IMR-90 (cell line): Measurements from ENCODE around the gene GGA2. TPM values are rescaled to one million over a fixed set of nuclear protein-coding genes. Genes with fewer than 3 reads are reported as not detected.

Source experiments
- ATAC-seq: fragments of 200-7000 bp; cut with Tn5 transposase; 2 replicates; pipeline ENCODE4 v1.9.1; 2020; ENCODE audit warnings: low read depth, mild to moderate bottlenecking, moderate library complexity
- BruUV-seq: library from RNA; stranded (reverse); fragments of 400-500 nt; replicated peaks from 2 replicates; lab custom pipeline; 2021; lab: Mats Ljungman, UMichigan
- CTCF ChIA-PET: fragments of 300-600 bp; formaldehyde crosslinking; extraction: SDS; loops from one replicate; lab custom pipeline; 2021; ENCODE audit warnings: antibody characterized with exemption; lab: Yijun Ruan, JAX
- POLR2A ChIA-PET: fragments of 300-600 bp; sonication (Branson Sonifier 250); formaldehyde crosslinking; loops from one replicate; lab custom pipeline; 2022; ENCODE audit warnings: antibody characterized with exemption; ENCODE audit not compliant: unreplicated experiment; lab: Charles Lee
- DNase-seq: peaks from one replicate; pipeline ENCODE4 v3.0.0; 2013
- H2AFZ ChIP-seq: replicated peaks from 2 replicates; pipeline ENCODE3; 2013; ENCODE audit warnings: low read length, mild to moderate bottlenecking; ENCODE audit not compliant: poor library complexity
- H2AK5ac ChIP-seq: 2 replicates; pipeline ENCODE4 v1.6.1; 2013; ENCODE audit warnings: low read depth, low read length, inconsistent platforms
- H2AK9ac ChIP-seq: replicated peaks from 2 replicates; pipeline ENCODE3; 2013; ENCODE audit warnings: mild to moderate bottlenecking, low read depth, low read length, moderate library complexity; ENCODE audit not compliant: poor library complexity
- H2BK120ac ChIP-seq: 2 replicates; pipeline ENCODE4 v1.6.1; 2013; ENCODE audit warnings: low read depth, low read length, inconsistent platforms
- H2BK15ac ChIP-seq: 3 replicates; pipeline ENCODE4 v1.6.1; 2013; ENCODE audit warnings: low read depth, low read length, inconsistent platforms
- H2BK20ac ChIP-seq: 2 replicates; pipeline ENCODE4 v1.6.1; 2013; ENCODE audit warnings: low read depth, mild to moderate bottlenecking, inconsistent platforms, low read length, moderate library complexity
- H2BK5ac ChIP-seq: 2 replicates; pipeline ENCODE4 v1.6.1; 2013; ENCODE audit warnings: mild to moderate bottlenecking, low read depth, low read length, inconsistent platforms; ENCODE audit not compliant: poor library complexity, severe bottlenecking
- H3K14ac ChIP-seq: replicated peaks from 2 replicates; pipeline ENCODE4 v1.6.1; 2013; ENCODE audit warnings: low read depth, low read length, inconsistent platforms
- H3K18ac ChIP-seq: 2 replicates; pipeline ENCODE4 v1.6.1; 2013; ENCODE audit warnings: low read depth, low read length, control low read depth
- H3K23ac ChIP-seq: 2 replicates; pipeline ENCODE4 v1.6.1; 2013; ENCODE audit warnings: low read depth, low read length, inconsistent platforms
- H3K27ac ChIP-seq: 2 replicates; pipeline ENCODE4 v1.5.1; 2013; ENCODE audit warnings: mild to moderate bottlenecking, control low read depth, low read length; ENCODE audit not compliant: insufficient read depth
- H3K27me3 ChIP-seq: 2 replicates; pipeline ENCODE4 v1.6.1; 2013; ENCODE audit warnings: low read length; ENCODE audit not compliant: control insufficient read depth, insufficient read depth
- H3K36me3 ChIP-seq: 2 replicates; pipeline ENCODE4 v1.6.1; 2013; ENCODE audit warnings: low read length, mixed read lengths; ENCODE audit not compliant: control insufficient read depth, insufficient read depth
- H3K4ac ChIP-seq: 2 replicates; pipeline ENCODE4 v1.6.1; 2013; ENCODE audit warnings: low read depth, low read length, inconsistent platforms
- H3K4me1 ChIP-seq: 2 replicates; pipeline ENCODE4 v1.6.1; 2013; ENCODE audit warnings: low read length, mixed read lengths; ENCODE audit not compliant: control insufficient read depth, insufficient read depth
- H3K4me2 ChIP-seq: 2 replicates; pipeline ENCODE4 v1.6.1; 2013; ENCODE audit warnings: low read depth, mild to moderate bottlenecking, control low read depth, low read length, moderate library complexity
- H3K4me3 ChIP-seq: 2 replicates; pipeline ENCODE4 v1.5.1; 2013; ENCODE audit warnings: low read depth, mild to moderate bottlenecking, control low read depth, low read length, moderate library complexity; ENCODE audit not compliant: insufficient read depth
- H3K56ac ChIP-seq: 2 replicates; pipeline ENCODE4 v1.6.1; 2013; ENCODE audit warnings: low read length, inconsistent platforms; ENCODE audit not compliant: insufficient read depth; ENCODE audit errors: extremely low read depth
- H3K79me1 ChIP-seq, 2 experiments: 2 replicates each; pipeline ENCODE4 v1.6.1; 2013; ENCODE audit warnings: low read length in 2 of 2, inconsistent platforms in 1 of 2, low read depth in 1 of 2
- H3K9ac ChIP-seq: 2 replicates; pipeline ENCODE4 v1.6.1; 2013; ENCODE audit warnings: low read depth, low read length, control low read depth
- H3K9me1 ChIP-seq: 2 replicates; pipeline ENCODE4 v1.6.1; 2013; ENCODE audit warnings: low read length, inconsistent platforms; ENCODE audit not compliant: insufficient read depth
- H3K9me3 ChIP-seq: 2 replicates; pipeline ENCODE4 v1.6.1; 2013; ENCODE audit warnings: low read length; ENCODE audit not compliant: control insufficient read depth, insufficient read depth
- H4K20me1 ChIP-seq: 2 replicates; pipeline ENCODE4 v1.6.1; 2013; ENCODE audit warnings: low read length, inconsistent platforms; ENCODE audit not compliant: insufficient read depth
- H4K5ac ChIP-seq: 2 replicates; pipeline ENCODE4 v1.6.1; 2013; ENCODE audit warnings: mild to moderate bottlenecking, low read depth, low read length, control low read depth
- H4K8ac ChIP-seq, 2 experiments: 2 replicates each; pipeline ENCODE4 v1.6.1; 2013; ENCODE audit warnings: low read depth in 2 of 2, low read length in 2 of 2, control low read depth in 1 of 2, inconsistent platforms in 1 of 2
- H4K91ac ChIP-seq: 2 replicates; pipeline ENCODE4 v1.6.1; 2013; ENCODE audit warnings: low read depth, low read length, inconsistent platforms; ENCODE audit not compliant: insufficient read depth
- BHLHE40 ChIP-seq: fragments of 150-350 bp; IDR thresholded peaks from 2 replicates; pipeline ENCODE4 v1.6.1; 2016; ENCODE audit warnings: mild to moderate bottlenecking, low read depth, low read length
- CHD1 ChIP-seq: IDR thresholded peaks from 2 replicates; pipeline ENCODE4 v1.6.1; 2012; ENCODE audit warnings: low read depth, low read length, improper control_type of control experiment
- POLR2A ChIP-seq: IDR thresholded peaks from 2 replicates; pipeline ENCODE4 v1.6.1; 2012; ENCODE audit warnings: mild to moderate bottlenecking, low read depth, low read length
- RAD21 ChIP-seq: IDR thresholded peaks from 2 replicates; pipeline ENCODE4 v1.6.1; 2012; ENCODE audit warnings: low read length, improper control_type of control experiment
- RCOR1 ChIP-seq: IDR thresholded peaks from 2 replicates; pipeline ENCODE4 v1.6.1; 2012; ENCODE audit warnings: mild to moderate bottlenecking, low read length, improper control_type of control experiment; ENCODE audit not compliant: insufficient replicate concordance
- SMC3 ChIP-seq: fragments of 150-350 bp; IDR thresholded peaks from 2 replicates; pipeline ENCODE4 v1.6.1; 2016; ENCODE audit warnings: low read depth, mild to moderate bottlenecking, antibody characterized with exemption, low read length, moderate library complexity
- WGBS, 2 experiments: methylation state at CpG; one replicate each; pipeline versions ENCODE4 v1.1.5 to v1.1.7; 2013; ENCODE audit warnings: missing lambda C conversion rate in 2 of 2; ENCODE audit not compliant: insufficient read length in 1 of 2; ENCODE audit errors: extremely low coverage in 2 of 2; 5-methylcytosine and 5-hydroxymethylcytosine counted together
- dilution Hi-C: fragments of 300-500 bp; cut with HindIII; formaldehyde crosslinking; loops from one replicate; pipeline ENCODE4 v1.14.3; 2018; ENCODE audit warnings: low sequenced_read_pairs; ENCODE audit not compliant: unreplicated experiment
- in situ Hi-C: fragments of 300-500 bp; cut with MboI; formaldehyde crosslinking; loops from 3 replicates; pipeline ENCODE4 v1.14.3; 2019; ENCODE audit warnings: low sequenced_read_pairs, inconsistent platforms, mixed read lengths
- intact Hi-C: fragments of 100-400 bp; cut with micrococcal nuclease; formaldehyde crosslinking; loops from 2 replicates; pipeline ENCODE4 v1.10.0; 2022
- polyA plus RNA-seq, 3 experiments: library from polyadenylated mRNA; depleted of rRNA; stranded (reverse); fragments of >200 nt; gene quantifications; 2 replicates each; pipeline ENCODE4 v1.2.3, GENCODE V29; 2012; ENCODE audit warnings: low replicate concordance in 1 of 3
- total RNA-seq: library from RNA; depleted of rRNA; stranded (reverse); fragments of >200 nt; gene quantifications from 2 replicates; pipeline ENCODE4 v1.2.3, GENCODE V29; 2012
- TF ChIP-seq, protein P1 (sequence below): fragments of 150-350 bp; IDR thresholded peaks from 2 replicates; pipeline ENCODE4 v1.6.1; 2017; ENCODE audit warnings: mild to moderate bottlenecking, antibody characterized with exemption, low read length, low read depth

The GGA2 gene
- total and polyA plus RNA-seq, 2 of the 4 experiments (the other 2 are of a cell fraction) = 16.5 to 30.1 TPM

GRCh38 chr16:23485257-23485614 is 25.1 kb downstream of the GGA2 start:
- Histone ChIP-seq H2BK5ac (no peak overlapping the region), H3K4me1 (no peaks in the 10 kb centered on the region), H2BK20ac (no peak overlapping the region), H3K18ac (no peak overlapping the region), H3K14ac (no peak overlapping the region), H3K23ac (no peak overlapping the region), H3K4me3 (no peak overlapping the region), H3K56ac (no peak overlapping the region), H2AFZ (no peak overlapping the region), H3K27me3 (no peaks in the 10 kb centered on the region), H3K9me3 (no peaks in the 10 kb centered on the region), H2AK9ac (no peak overlapping the region), H2AK5ac (no peak overlapping the region), H2BK120ac (no peak overlapping the region), H3K4me2 (no peak overlapping the region), H3K36me3 (peaks cover 63% of the 10 kb centered on the region), H3K9me1 (peaks cover 8% of the 10 kb centered on the region; the same call in 1 of the 2 replicates), H3K9ac (no peak overlapping the region), H3K27ac (no peak overlapping the region), H4K20me1 (no peaks in the 10 kb centered on the region), H3K4ac (no peak overlapping the region), H4K5ac (no peak overlapping the region), H3K79me1 (peaks cover 0 to 2% of the 10 kb centered on the region in 2 experiments; a peak in 1 of 4 replicates), H4K8ac (no peak overlapping the region), H2BK15ac (no peak overlapping the region), H4K91ac (no peak overlapping the region)
- intact Hi-C loops = no loop called here
- DNase-seq = no peak
- 93% methylated on average over 2 of the region's 2 CpGs; no CpG with 5 or more reads in 1 of the 2 experiments for WGBS, 2 experiments
- TF ChIP-seq POLR2A (no peak), RAD21 (no peak), SMC3 (no peak), BHLHE40 (no peak), RCOR1 (no peak), CHD1 (no peak)
- TF ChIP-seq, protein P1, sequence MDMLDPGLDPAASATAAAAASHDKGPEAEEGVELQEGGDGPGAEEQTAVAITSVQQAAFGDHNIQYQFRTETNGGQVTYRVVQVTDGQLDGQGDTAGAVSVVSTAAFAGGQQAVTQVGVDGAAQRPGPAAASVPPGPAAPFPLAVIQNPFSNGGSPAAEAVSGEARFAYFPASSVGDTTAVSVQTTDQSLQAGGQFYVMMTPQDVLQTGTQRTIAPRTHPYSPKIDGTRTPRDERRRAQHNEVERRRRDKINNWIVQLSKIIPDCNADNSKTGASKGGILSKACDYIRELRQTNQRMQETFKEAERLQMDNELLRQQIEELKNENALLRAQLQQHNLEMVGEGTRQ = no peak
- dilution Hi-C loops = no loop called here
- ATAC-seq = no peak
- ChIA-PET POLR2A (no interaction called here), CTCF (no interaction called here)
- in situ Hi-C loops = no loop called here
- no TSS peak for BruUV-seq
